SK-N-MC (cell line): ENCODE data around the gene CGN.

Experiments used
- EZH2 ChIP-seq: fragments of 200-600 bp; sonication (generic); IDR thresholded peaks from one replicate; pipeline ENCODE4 v1.6.1; 2017; ENCODE audit warnings: antibody characterized with exemption
- POLR2AphosphoS5 ChIP-seq: IDR thresholded peaks from 2 replicates; pipeline ENCODE4 v1.6.1; 2012; ENCODE audit warnings: mild to moderate bottlenecking, low read depth, low read length, borderline replicate concordance

GRCh38 chr1:151486557-151486956, 24.6 kb upstream of the CGN start:
- no peak for TF ChIP-seq POLR2AphosphoS5
- no peak for TF ChIP-seq EZH2
